K562 (cell line): ENCODE measurements around the gene TRIOBP. TPM values are rescaled to one million over a fixed set of nuclear protein-coding genes. Genes with fewer than 3 reads are reported as not detected.

ENCODE experiments used
- CREB1 ChIP-seq, 2 experiments: sonication (generic) in 1 of 2; formaldehyde crosslinking in 1 of 2; IDR thresholded peaks; 2 replicates each; pipeline versions ENCODE4 v1.6.1 to v1.8.0; 2012 to 2022; ENCODE audit warnings: inconsistent platforms in 1 of 2, mild to moderate bottlenecking in 1 of 2, missing genetic modification reagents in 1 of 2, moderate library complexity in 1 of 2
- ESRRA ChIP-seq: fragments of 450-650 bp; IDR thresholded peaks from 2 replicates; pipeline ENCODE4 v1.6.1; 2014; ENCODE audit warnings: low read depth, mild to moderate bottlenecking, moderate library complexity, borderline replicate concordance
- HMG20B ChIP-seq: fragments of 250-450 bp; sonication (Bioruptor Pico); IDR thresholded peaks from 2 replicates; pipeline ENCODE4 v1.5.0; 2021; ENCODE audit warnings: mild to moderate bottlenecking
- KHSRP ChIP-seq: fragments of 450-650 bp; IDR thresholded peaks from 2 replicates; pipeline ENCODE4 v1.6.1; 2017
- L3MBTL2 ChIP-seq: fragments of 450-650 bp; IDR thresholded peaks from 2 replicates; pipeline ENCODE4 v1.6.1; 2016; ENCODE audit warnings: mild to moderate bottlenecking, moderate library complexity
- PHF8 ChIP-seq: fragments of 200-600 bp; sonication (generic); IDR thresholded peaks from 2 replicates; pipeline ENCODE4 v1.6.1; 2012; ENCODE audit warnings: mixed run types, mild to moderate bottlenecking, inconsistent platforms, low read length, moderate library complexity, borderline replicate concordance
- POLR2AphosphoS5 ChIP-seq: IDR thresholded peaks from 2 replicates; pipeline ENCODE4 v1.6.1; 2011; ENCODE audit warnings: mild to moderate bottlenecking, low read depth, low read length, moderate library complexity; ENCODE audit not compliant: control insufficient read depth, insufficient read depth
- PTBP1 ChIP-seq: fragments of 200-400 bp; formaldehyde crosslinking; IDR thresholded peaks from 2 replicates; pipeline ENCODE4 v1.6.1; 2017; ENCODE audit warnings: low read depth, low read length
- RAD21 ChIP-seq, 2 experiments: fragments of 250-450 bp in 1 of 2; fragments of 450-650 bp in 1 of 2; sonication (Bioruptor Pico) in 1 of 2; formaldehyde crosslinking in 1 of 2; IDR thresholded peaks in 1 of 2; conservative IDR thresholded peaks in 1 of 2; 2 replicates each; pipeline versions ENCODE4 v1.4.0 to v1.8.0; 2020 to 2022; ENCODE audit warnings: mild to moderate bottlenecking in 2 of 2, moderate library complexity in 1 of 2
- RBFOX2 ChIP-seq: fragments of 200-400 bp; formaldehyde crosslinking; IDR thresholded peaks from 2 replicates; pipeline ENCODE4 v1.6.1; 2017; ENCODE audit warnings: low read depth, mild to moderate bottlenecking, low read length, moderate library complexity
- SIN3A ChIP-seq, 2 experiments: fragments of 150-350 bp in 1 of 2; IDR thresholded peaks; 2 replicates each; pipeline ENCODE4 v1.6.1; 2011 to 2016; ENCODE audit warnings: borderline replicate concordance in 2 of 2, low read depth in 2 of 2, low read length in 2 of 2, mild to moderate bottlenecking in 2 of 2, moderate library complexity in 2 of 2; ENCODE audit not compliant: control insufficient read depth in 1 of 2
- SNIP1 ChIP-seq: fragments of 450-650 bp; IDR thresholded peaks from 2 replicates; pipeline ENCODE4 v1.7.1; 2017; ENCODE audit warnings: low read depth, mild to moderate bottlenecking
- TEAD1 ChIP-seq, 2 experiments: fragments of 450-650 bp in 1 of 2; sonication (generic) in 1 of 2; formaldehyde crosslinking; IDR thresholded peaks; 2 replicates each; pipeline versions ENCODE4 v1.4.0 to v1.8.0; 2020 to 2022; ENCODE audit warnings: mild to moderate bottlenecking in 2 of 2, missing genetic modification reagents in 1 of 2
- U2AF2 ChIP-seq: fragments of 200-400 bp; formaldehyde crosslinking; optimal IDR thresholded peaks from 2 replicates; pipeline ENCODE3; 2017; ENCODE audit warnings: low read depth, mild to moderate bottlenecking, low read length
- ZBTB7A ChIP-seq: IDR thresholded peaks from 2 replicates; pipeline ENCODE4 v1.6.1; 2011; ENCODE audit warnings: low read depth, mild to moderate bottlenecking, low read length, moderate library complexity, borderline replicate concordance; ENCODE audit not compliant: control insufficient read depth
- ZNF212 ChIP-seq: fragments of 450-650 bp; formaldehyde crosslinking; IDR thresholded peaks from 2 replicates; pipeline ENCODE4 v1.4.0; 2020; ENCODE audit warnings: mild to moderate bottlenecking
- polyA plus RNA-seq, 8 experiments: library from polyadenylated mRNA; depleted of rRNA in 4 of 8; stranded (reverse) in 5 of 8; unstranded in 3 of 8; fragments of >200 nt; fragmentation: Nextera tagmentation in 2 of 8; fragmentation: Illumina TruSeq in 1 of 8; extraction: Ambion mirVana in 2 of 8; extraction: Trizol in 1 of 8; gene quantifications; 2 replicates each; pipeline versions ENCODE4 v1.2.1 to v1.2.3, GENCODE V29; 2011 to 2014; ENCODE audit warnings: inconsistent platforms in 1 of 8, missing spikeins in 1 of 8
- total RNA-seq, 7 experiments: library from RNA; depleted of rRNA in 6 of 7; stranded (reverse); fragments of >200 nt in 6 of 7; fragmentation: Illumina TruSeq in 2 of 7; extraction: Trizol in 2 of 7; gene quantifications; 2 replicates each; pipeline versions ENCODE4 v1.2.1 to v1.2.3, GENCODE V29; 2011 to 2021; ENCODE audit warnings: low replicate concordance in 1 of 7
- TF ChIP-seq, protein P1 (sequence below), 2 experiments: IDR thresholded peaks; 2 replicates each; pipeline ENCODE4 v1.6.1; 2011; ENCODE audit warnings: borderline replicate concordance in 1 of 2, control low read depth in 1 of 2, low read depth in 1 of 2, low read length in 1 of 2, mild to moderate bottlenecking in 1 of 2, mixed read lengths in 1 of 2, moderate library complexity in 1 of 2; ENCODE audit not compliant: insufficient read depth in 1 of 2, insufficient read length in 1 of 2, poor library complexity in 1 of 2, severe bottlenecking in 1 of 2; ENCODE audit errors: extremely low read depth in 1 of 2
- TF ChIP-seq, protein P2 (sequence below): sonication (generic); formaldehyde crosslinking; IDR thresholded peaks from 2 replicates; pipeline ENCODE4 v1.8.0; 2022; ENCODE audit warnings: missing genetic modification reagents, mild to moderate bottlenecking, moderate library complexity, borderline replicate concordance

The TRIOBP gene
- total and polyA plus RNA-seq, 9 of the 15 experiments (the other 6 are each of a cell fraction or from before 2014, with no cell fraction given): 0.24 to 13.8 (median 5.5) TPM

DNA sequence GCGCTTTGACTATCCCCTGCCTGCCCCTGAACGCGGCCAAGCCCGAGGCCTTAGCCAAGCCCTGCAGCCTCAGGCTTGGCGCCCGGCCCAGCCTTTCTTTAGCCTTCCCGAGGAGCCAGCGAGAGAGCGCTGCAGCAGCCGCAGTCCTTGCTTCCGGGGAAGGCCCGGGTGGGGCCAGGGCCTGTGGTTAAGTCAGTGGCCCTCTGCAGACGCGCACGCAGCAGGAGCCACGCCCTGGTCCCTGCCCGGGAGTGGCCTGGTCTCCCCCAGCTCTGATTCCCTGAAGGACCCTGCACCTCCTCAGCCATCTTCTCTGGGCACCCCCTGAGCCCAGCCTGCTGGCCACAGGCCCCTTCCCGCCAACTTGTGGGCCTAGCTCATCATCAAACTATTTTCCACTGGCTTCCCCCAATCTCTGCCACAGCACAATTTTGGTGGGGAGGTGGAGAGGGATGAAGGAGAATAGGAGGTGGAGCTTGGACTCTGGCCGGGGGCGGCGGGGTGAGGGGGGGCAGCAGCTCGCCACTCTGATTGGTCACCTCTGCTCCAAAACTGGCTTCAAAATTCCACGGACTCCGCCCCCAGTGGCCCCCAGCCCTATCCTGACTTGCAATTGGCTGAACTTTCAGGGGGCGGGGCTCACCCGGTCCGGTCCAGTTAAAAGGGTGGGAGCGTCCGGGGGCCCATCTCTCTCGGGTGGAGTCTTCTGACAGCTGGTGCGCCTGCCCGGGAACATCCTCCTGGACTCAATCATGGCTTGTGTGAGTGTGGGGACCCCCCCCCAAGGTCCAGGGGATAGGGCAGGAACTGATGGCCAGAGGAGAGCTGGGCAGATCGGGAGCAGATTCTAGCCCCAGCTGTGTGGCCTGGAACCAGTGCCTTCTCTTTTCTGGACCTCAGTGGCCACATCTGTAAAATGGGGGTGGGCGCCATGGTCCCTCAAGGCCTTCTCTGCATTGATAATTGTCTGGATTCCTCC, 21.6 kb upstream of the TRIOBP start, which contains the start of gene LGALS1 (continued):
- TF ChIP-seq L3MBTL2: peak; percentile 51
- TF ChIP-seq ESRRA: peak; percentile 84; the same call in 1 of the 2 replicates
- TF ChIP-seq PTBP1: 0 out of 2 replicates have a peak, but pooled peaks have one; percentile 72
- TF ChIP-seq SNIP1: peak; percentile 43; the same call in 1 of the 2 replicates
- peak in 1 of 2 experiments; percentile 29; a peak in 1 of 4 replicates for TF ChIP-seq SIN3A (IDR thresholded peaks at IDR 0.05; ENCODE audit: borderline replicate concordance in 2 of 2, control insufficient read depth in 1 of 2, low read depth in 2 of 2, low read length in 2 of 2)
- TF ChIP-seq, protein P1, sequence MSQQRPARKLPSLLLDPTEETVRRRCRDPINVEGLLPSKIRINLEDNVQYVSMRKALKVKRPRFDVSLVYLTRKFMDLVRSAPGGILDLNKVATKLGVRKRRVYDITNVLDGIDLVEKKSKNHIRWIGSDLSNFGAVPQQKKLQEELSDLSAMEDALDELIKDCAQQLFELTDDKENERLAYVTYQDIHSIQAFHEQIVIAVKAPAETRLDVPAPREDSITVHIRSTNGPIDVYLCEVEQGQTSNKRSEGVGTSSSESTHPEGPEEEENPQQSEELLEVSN (IDR thresholded peaks at IDR 0.05; ENCODE audit: borderline replicate concordance in 1 of 2, extremely low read depth in 1 of 2, insufficient read depth in 1 of 2, insufficient read length in 1 of 2, low read depth in 1 of 2, low read length in 1 of 2, poor library complexity in 1 of 2, severe bottlenecking in 1 of 2): peak; percentile 12 to 36
- TF ChIP-seq U2AF2: no peak
- no peak for TF ChIP-seq CREB1 (IDR thresholded peaks at IDR 0.05)
- TF ChIP-seq CREB1 (CRISPR knock-in tag; IDR thresholded peaks at IDR 0.05): 0 out of 2 replicates have a peak, but pooled peaks have one; percentile 19
- TF ChIP-seq ZNF212: no peak
- peak in 1 of 2 experiments; percentile 28; a peak in 1 of 4 replicates for TF ChIP-seq RAD21 (CRISPR knock-in tag; conservative IDR thresholded peaks at IDR 0.05 in 1 of 2, IDR thresholded peaks at IDR 0.05 in 1 of 2)
- TF ChIP-seq RBFOX2: peak; percentile 88
- TF ChIP-seq HMG20B (CRISPR knock-in tag): no peak
- TF ChIP-seq ZBTB7A: peak; percentile 55; the same call in 1 of the 2 replicates
- TF ChIP-seq, protein P2, sequence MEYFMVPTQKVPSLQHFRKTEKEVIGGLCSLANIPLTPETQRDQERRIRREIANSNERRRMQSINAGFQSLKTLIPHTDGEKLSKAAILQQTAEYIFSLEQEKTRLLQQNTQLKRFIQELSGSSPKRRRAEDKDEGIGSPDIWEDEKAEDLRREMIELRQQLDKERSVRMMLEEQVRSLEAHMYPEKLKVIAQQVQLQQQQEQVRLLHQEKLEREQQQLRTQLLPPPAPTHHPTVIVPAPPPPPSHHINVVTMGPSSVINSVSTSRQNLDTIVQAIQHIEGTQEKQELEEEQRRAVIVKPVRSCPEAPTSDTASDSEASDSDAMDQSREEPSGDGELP: peak; percentile 65
- TF ChIP-seq POLR2AphosphoS5: 0 out of 2 replicates have a peak, but pooled peaks have one; percentile 20
- TF ChIP-seq TEAD1 (CRISPR knock-in tag; IDR thresholded peaks at IDR 0.05): peak; percentile 31 to 38; a peak in 1 of 4 replicates
- TF ChIP-seq PHF8: peak; percentile 37; the same call in 1 of the 2 replicates
- TF ChIP-seq KHSRP: no peak
